Measurements from ENCODE around the gene SFN.
"Not testable (repeated sequence)": the region's sequence is repeated elsewhere in the genome, so short reads cannot be mapped to it uniquely, and the experiment has no call there.

The SFN gene

GRCh38 chr1:26839339-26839722 lies 23.6 kb upstream of the SFN start:
- Histone ChIP-seq H3K36me3 (peaks cover 96% of the 10 kb centered on the region), H3K9ac (peak overlapping the region; percentile 38; the same call in 1 of the 2 replicates), H3K27ac (no peak overlapping the region), H3K4me2 (no peak overlapping the region), H4K20me1 (peaks cover 16% of the 10 kb centered on the region), H3K4me1 (peaks cover 5% of the 10 kb centered on the region), H3K4me3 (no peak overlapping the region), H3K9me3 (no peaks in the 10 kb centered on the region), H3K27me3 (no peaks in the 10 kb centered on the region)
- TF ChIP-seq Cebpa-rat (IDR thresholded peaks at IDR 0.05): no peak

- Histone ChIP-seq H3K27ac (no peak overlapping the region), H3K9me3 (no peaks in the 10 kb centered on the region), H3K27me3 (no peaks in the 10 kb centered on the region), H3K4me3 (no peak overlapping the region), H3K9ac (0 out of 2 replicates have a peak overlapping the region, but pooled peaks have one; percentile 38), H3K36me3 (peaks cover 96% of the 10 kb centered on the region), H3K4me1 (peaks cover under 1% of the 10 kb centered on the region; the same call in 1 of the 2 replicates), H4K20me1 (peaks cover 21% of the 10 kb centered on the region), H3K4me2 (no peak overlapping the region)
- no peak for TF ChIP-seq Cebpa-rat (IDR thresholded peaks at IDR 0.05)
Measured at GRCh38 chr1:26839779-26840178, 23.2 kb upstream of the SFN start.

GRCh38 chr1:26844424-26845196 lies 18.3 kb upstream of the SFN start:
- no peak overlapping the region for H3K4me3 ChIP-seq
- no peaks in the 10 kb centered on the region for H3K4me1 ChIP-seq
- peaks cover 19% of the 10 kb centered on the region for H4K20me1 ChIP-seq
- no peak overlapping the region for H3K9ac ChIP-seq
- no peaks in the 10 kb centered on the region for H3K9me3 ChIP-seq
- H3K27me3 ChIP-seq: no peaks in the 10 kb centered on the region
- no peak for TF ChIP-seq Cebpa-rat (IDR thresholded peaks at IDR 0.05)
- no peak overlapping the region for H3K27ac ChIP-seq
- peaks cover 88% of the 10 kb centered on the region for H3K36me3 ChIP-seq
- H3K4me2 ChIP-seq: no peak overlapping the region

- H3K4me3 ChIP-seq, H3K9ac ChIP-seq, H3K27me3 ChIP-seq, H3K4me1 ChIP-seq, H3K9me3 ChIP-seq, H3K27ac ChIP-seq, H3K4me2 ChIP-seq: not testable (repeated sequence)
- peaks cover 22% of the 10 kb centered on the region for H4K20me1 ChIP-seq
- H3K36me3 ChIP-seq: peaks cover 88% of the 10 kb centered on the region
Measured at GRCh38 chr1:26847826-26848225, 15.1 kb upstream of the SFN start.

GRCh38 chr1:26848499-26848898 lies 14.4 kb upstream of the SFN start:
- no peak overlapping the region for H3K27ac ChIP-seq
- H3K9ac ChIP-seq: no peak overlapping the region
- no peaks in the 10 kb centered on the region for H3K27me3 ChIP-seq
- no peak overlapping the region for H3K4me3 ChIP-seq
- no peak for TF ChIP-seq Cebpa-rat (IDR thresholded peaks at IDR 0.05)
- no peaks in the 10 kb centered on the region for H3K9me3 ChIP-seq
- H3K4me2 ChIP-seq: no peak overlapping the region
- H3K4me1 ChIP-seq: no peaks in the 10 kb centered on the region
- H4K20me1 ChIP-seq: peaks cover 29% of the 10 kb centered on the region
- H3K36me3 ChIP-seq: peaks cover 88% of the 10 kb centered on the region

GRCh38 chr1:26848941-26849774 lies 13.8 kb upstream of the SFN start:
- Histone ChIP-seq H3K9ac (no peak overlapping the region), H3K27ac (no peak overlapping the region), H3K27me3 (no peaks in the 10 kb centered on the region), H3K4me1 (no peaks in the 10 kb centered on the region), H3K9me3 (no peaks in the 10 kb centered on the region), H3K4me3 (no peak overlapping the region), H3K36me3 (peaks cover 88% of the 10 kb centered on the region), H4K20me1 (peaks cover 33% of the 10 kb centered on the region), H3K4me2 (no peak overlapping the region)
- TF ChIP-seq Cebpa-rat (IDR thresholded peaks at IDR 0.05): no peak

- H3K36me3 ChIP-seq: peaks cover 96% of the 10 kb centered on the region
- peaks cover 15% of the 10 kb centered on the region for H3K4me1 ChIP-seq
Measured at GRCh38 chr1:26851106-26851684, 11.8 kb upstream of the SFN start.

GRCh38 chr1:26852701-26853100 lies 10.2 kb upstream of the SFN start:
- Histone ChIP-seq H3K4me2 (no peak overlapping the region), H3K27ac (no peak overlapping the region), H4K20me1 (peaks cover 24% of the 10 kb centered on the region), H3K4me3 (no peak overlapping the region), H3K4me1 (peaks cover 15% of the 10 kb centered on the region), H3K9ac (no peak overlapping the region), H3K9me3 (no peaks in the 10 kb centered on the region), H3K36me3 (peaks cover 100% of the 10 kb centered on the region), H3K27me3 (no peaks in the 10 kb centered on the region)
- no peak for TF ChIP-seq Cebpa-rat (IDR thresholded peaks at IDR 0.05)

More at GRCh38 chr1:26851106-26851684, 11.8 kb upstream of the SFN start:
- Histone ChIP-seq H3K27ac (no peak overlapping the region), H3K9me3 (no peaks in the 10 kb centered on the region), H4K20me1 (peaks cover 24% of the 10 kb centered on the region), H3K27me3 (no peaks in the 10 kb centered on the region), H3K9ac (no peak overlapping the region), H3K4me3 (no peak overlapping the region), H3K4me2 (no peak overlapping the region)
- no peak for TF ChIP-seq Cebpa-rat (IDR thresholded peaks at IDR 0.05)

- H3K27ac ChIP-seq: no peak overlapping the region
- no peak overlapping the region for H3K4me2 ChIP-seq
Measured at GRCh38 chr1:26853156-26853555, 9.8 kb upstream of the SFN start.

GRCh38 chr1:26853600-26853999 lies 9.3 kb upstream of the SFN start:
- TF ChIP-seq Cebpa-rat (IDR thresholded peaks at IDR 0.05): no peak
- Histone ChIP-seq H3K9me3 (no peaks in the 10 kb centered on the region), H3K4me3 (no peak overlapping the region), H3K27ac (no peak overlapping the region), H4K20me1 (peaks cover 24% of the 10 kb centered on the region), H3K36me3 (peaks cover 97% of the 10 kb centered on the region), H3K4me2 (no peak overlapping the region), H3K27me3 (no peaks in the 10 kb centered on the region), H3K9ac (no peak overlapping the region), H3K4me1 (peaks cover 15% of the 10 kb centered on the region)

More at GRCh38 chr1:26853156-26853555, 9.8 kb upstream of the SFN start:
- Histone ChIP-seq H3K36me3 (peaks cover 100% of the 10 kb centered on the region), H4K20me1 (peaks cover 24% of the 10 kb centered on the region), H3K9me3 (no peaks in the 10 kb centered on the region), H3K27me3 (no peaks in the 10 kb centered on the region), H3K4me3 (no peak overlapping the region), H3K4me1 (peaks cover 15% of the 10 kb centered on the region), H3K9ac (no peak overlapping the region)
- TF ChIP-seq Cebpa-rat (IDR thresholded peaks at IDR 0.05): no peak

Measured in BLaER1 (cell line).